Suppressor macrophage (primary cell): Measurements from ENCODE around the gene CAPS.

ENCODE experiments used
- DNase-seq, 4 experiments: peaks; one replicate each; pipeline ENCODE4 v3.0.0-alpha.2; 2020 to 2022

CAPS gene

GRCh38 chr19:5935473-5936291, 21.6 kb downstream of the CAPS start:
- DNase-seq: no peak

- DNase-seq: no peak
Measured at GRCh38 chr19:5936292-5936592, 22.2 kb downstream of the CAPS start.

- DNase-seq: no peak
Measured at GRCh38 chr19:5937550-5937949, 23.5 kb downstream of the CAPS start.

GRCh38 chr19:5940260-5941208, 26.5 kb downstream of the CAPS start:
- DNase-seq: no peak

- no peak for DNase-seq
Measured at GRCh38 chr19:5941673-5942072, 27.6 kb downstream of the CAPS start.

- no peak for DNase-seq
Measured at GRCh38 chr19:5943045-5943444, 29.0 kb downstream of the CAPS start.

- peak in 3 of 4 experiments; percentile 16 to 41 (median 31) for DNase-seq
Measured at GRCh38 chr19:5943623-5944022, 29.6 kb downstream of the CAPS start.

- DNase-seq: peak; percentile 89 to 96 (median 94)
Measured at GRCh38 chr19:5947435-5947834, 33.4 kb downstream of the CAPS start.

- no peak for DNase-seq
Measured at GRCh38 chr19:5948752-5949564, 34.9 kb downstream of the CAPS start.

- DNase-seq: no peak
Measured at GRCh38 chr19:5949792-5950305, 35.8 kb downstream of the CAPS start.

GRCh38 chr19:5950741-5951140, 36.7 kb downstream of the CAPS start:
- no peak for DNase-seq

GRCh38 chr19:5951338-5951861, 37.3 kb downstream of the CAPS start:
- peak; percentile 53 to 82 (median 66) for DNase-seq

- no peak for DNase-seq
Measured at GRCh38 chr19:5952193-5953029, 38.4 kb downstream of the CAPS start.

GRCh38 chr19:5953030-5953589, 39.1 kb downstream of the CAPS start:
- DNase-seq: peak in 2 of 4 experiments; percentile 33 to 44

GRCh38 chr19:5953680-5954213, 39.7 kb downstream of the CAPS start:
- peak; percentile 52 to 71 (median 58) for DNase-seq

GRCh38 chr19:5954293-5954692, 40.2 kb downstream of the CAPS start:
- no peak for DNase-seq

GRCh38 chr19:5955636-5955935, 41.5 kb downstream of the CAPS start:
- no peak for DNase-seq

GRCh38 chr19:5956323-5956722, 42.3 kb downstream of the CAPS start:
- DNase-seq: no peak

- DNase-seq: no peak
Measured at GRCh38 chr19:5956728-5957127, 42.7 kb downstream of the CAPS start.

GRCh38 chr19:5957170-5957569, 43.1 kb downstream of the CAPS start:
- DNase-seq: no peak
